IPS-18a (cell line): ENCODE data around the gene RCL1.
A peak's percentile ranks its signal among the peaks of the same experiment; 100 is the strongest.
"Not testable (repeated sequence)": the region's sequence is repeated elsewhere in the genome, so short reads cannot be mapped to it uniquely, and the experiment has no call there.

Experiments used
- H3K27ac ChIP-seq: one replicate; pipeline ENCODE4 v1.5.1; 2013; ENCODE audit warnings: low read length
- H3K27me3 ChIP-seq: one replicate; pipeline ENCODE4 v1.6.1; 2013; ENCODE audit warnings: mild to moderate bottlenecking, low read length; ENCODE audit not compliant: control insufficient read depth, insufficient read depth
- H3K36me3 ChIP-seq: one replicate; pipeline ENCODE4 v1.6.1; 2013; ENCODE audit warnings: low read depth, low read length; ENCODE audit not compliant: control insufficient read depth
- H3K4me1 ChIP-seq: one replicate; pipeline ENCODE4 v1.6.1; 2013; ENCODE audit warnings: low read depth, low read length; ENCODE audit not compliant: control insufficient read depth
- H3K4me3 ChIP-seq: one replicate; pipeline ENCODE4 v1.5.1; 2013; ENCODE audit warnings: low read length
- H3K9ac ChIP-seq: one replicate; pipeline ENCODE4 v1.6.1; 2013; ENCODE audit warnings: mild to moderate bottlenecking, low read length, moderate library complexity
- H3K9me3 ChIP-seq: one replicate; pipeline ENCODE4 v1.6.1; 2013; ENCODE audit warnings: low read depth, low read length; ENCODE audit not compliant: control insufficient read depth

The RCL1 gene, protein sequence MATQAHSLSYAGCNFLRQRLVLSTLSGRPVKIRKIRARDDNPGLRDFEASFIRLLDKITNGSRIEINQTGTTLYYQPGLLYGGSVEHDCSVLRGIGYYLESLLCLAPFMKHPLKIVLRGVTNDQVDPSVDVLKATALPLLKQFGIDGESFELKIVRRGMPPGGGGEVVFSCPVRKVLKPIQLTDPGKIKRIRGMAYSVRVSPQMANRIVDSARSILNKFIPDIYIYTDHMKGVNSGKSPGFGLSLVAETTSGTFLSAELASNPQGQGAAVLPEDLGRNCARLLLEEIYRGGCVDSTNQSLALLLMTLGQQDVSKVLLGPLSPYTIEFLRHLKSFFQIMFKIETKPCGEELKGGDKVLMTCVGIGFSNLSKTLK

GRCh38 chr9:4792572-4793458 lies at the start of gene RCL1:
Gene RCL1, plus strand, starts transcription at chr9:4792944. Its CDS starts 148 bp downstream, at chr9:4793092.
- Histone ChIP-seq H3K9me3 (no peaks in the 10 kb centered on the region), H3K9ac (peak within 1 kb of the TSS; percentile 78), H3K27ac (peak within 1 kb of the TSS; percentile 4), H3K4me3 (peak within 1 kb of the TSS; percentile 79), H3K27me3 (peaks cover 4% of the 10 kb centered on the region), H3K4me1 (peaks cover 11% of the 10 kb centered on the region), H3K36me3 (no peaks in the 10 kb centered on the region)

- Histone ChIP-seq H3K27ac (no peak overlapping the region), H3K4me3 (no peak overlapping the region), H3K9ac (no peak overlapping the region)
These were observed 49.4 kb upstream of the RCL1 start for GRCh38 chr9:4743131-4743875.

DNA sequence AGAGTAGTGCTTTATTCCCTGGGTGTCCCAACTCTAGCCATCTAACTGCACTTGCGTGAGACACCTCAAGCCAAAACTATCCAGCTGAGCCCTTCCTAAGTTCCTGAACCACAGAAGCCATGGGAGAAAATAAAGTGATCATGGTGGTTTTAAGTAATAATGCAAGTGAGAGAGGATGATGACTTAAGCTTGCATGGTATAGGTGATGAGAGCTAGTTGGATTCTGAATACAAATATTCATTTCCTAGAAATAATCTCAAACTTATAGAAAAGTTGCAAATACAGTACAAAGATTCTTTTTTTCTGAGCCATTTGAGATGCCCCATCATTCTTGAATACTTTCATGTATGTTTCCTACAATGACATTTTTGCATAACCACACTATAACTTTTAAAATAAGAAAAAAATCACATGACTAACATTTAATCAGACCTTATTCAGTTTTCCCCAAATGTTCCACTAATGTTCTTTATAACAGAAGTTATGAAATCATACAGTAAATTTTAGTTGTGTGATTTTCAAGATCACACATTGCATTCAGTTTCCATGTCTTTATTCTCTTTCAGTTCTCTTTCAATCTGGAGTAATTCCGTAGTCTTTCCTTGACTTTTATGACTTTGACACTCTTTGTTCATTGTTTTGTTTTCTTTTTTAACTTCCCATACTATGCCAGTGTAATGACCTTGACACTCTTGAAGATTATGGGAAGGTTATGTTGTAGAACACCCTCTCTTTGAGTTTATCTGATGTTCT lies 46.3 kb upstream of the RCL1 start:
- H3K27me3 ChIP-seq = no peaks in the 10 kb centered on the region
- H3K9ac ChIP-seq = no peak overlapping the region
- H3K36me3 ChIP-seq = no peaks in the 10 kb centered on the region

More at GRCh38 chr9:4743131-4743875, 49.4 kb upstream of the RCL1 start:
- Histone ChIP-seq H3K9me3 (no peaks in the 10 kb centered on the region), H3K36me3 (no peaks in the 10 kb centered on the region), H3K27me3 (no peaks in the 10 kb centered on the region), H3K4me1 (peaks cover 12% of the 10 kb centered on the region)

DNA sequence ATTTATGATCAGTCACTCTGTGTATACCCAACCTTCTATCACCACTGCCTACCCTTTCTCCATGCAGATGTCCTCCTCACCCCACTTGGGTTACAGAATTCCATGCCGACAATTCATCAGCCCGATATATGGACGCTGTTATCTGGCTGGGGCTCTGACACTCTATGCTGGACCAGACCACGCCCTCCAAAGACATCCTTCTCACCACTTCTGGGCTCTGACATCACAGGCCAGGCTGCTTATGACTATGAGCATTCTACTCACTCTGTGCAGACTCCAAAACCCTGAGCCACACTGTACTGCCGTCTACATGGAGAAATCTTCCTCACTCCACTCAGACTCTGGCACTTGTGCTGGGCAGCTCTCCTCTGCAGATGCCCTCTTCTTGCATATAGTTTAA lies 44.1 kb upstream of the RCL1 start:
- no peak overlapping the region for H3K27ac ChIP-seq
- no peaks in the 10 kb centered on the region for H3K9me3 ChIP-seq
- H3K27me3 ChIP-seq = no peaks in the 10 kb centered on the region
- H3K9ac ChIP-seq = no peak overlapping the region
- H3K4me3 ChIP-seq = no peak overlapping the region
- H3K36me3 ChIP-seq = no peaks in the 10 kb centered on the region
- H3K4me1 ChIP-seq = no peaks in the 10 kb centered on the region

More for the DNA sequence above, 46.3 kb upstream of the RCL1 start:
- no peak overlapping the region for H3K27ac ChIP-seq
- no peak overlapping the region for H3K4me3 ChIP-seq
- H3K9me3 ChIP-seq = no peaks in the 10 kb centered on the region
- H3K4me1 ChIP-seq = peaks cover 12% of the 10 kb centered on the region

GRCh38 chr9:4750023-4750673 lies 42.6 kb upstream of the RCL1 start:
- Histone ChIP-seq H3K27ac (no peak overlapping the region), H3K4me1 (no peaks in the 10 kb centered on the region), H3K4me3 (no peak overlapping the region), H3K9ac (no peak overlapping the region), H3K27me3 (no peaks in the 10 kb centered on the region), H3K36me3 (no peaks in the 10 kb centered on the region), H3K9me3 (no peaks in the 10 kb centered on the region)

GRCh38 chr9:4754530-4754929 lies 38.2 kb upstream of the RCL1 start:
- not testable (repeated sequence) for H3K9me3 ChIP-seq, H3K27me3 ChIP-seq, H3K9ac ChIP-seq, H3K4me3 ChIP-seq, H3K36me3 ChIP-seq, H3K4me1 ChIP-seq, H3K27ac ChIP-seq

- Histone ChIP-seq H3K27me3 (no peaks in the 10 kb centered on the region), H3K4me3 (no peak overlapping the region), H3K9ac (no peak overlapping the region), H3K4me1 (no peaks in the 10 kb centered on the region), H3K36me3 (no peaks in the 10 kb centered on the region), H3K9me3 (no peaks in the 10 kb centered on the region), H3K27ac (no peak overlapping the region)
These were observed 37.6 kb upstream of the RCL1 start for GRCh38 chr9:4755026-4755609.

- Histone ChIP-seq H3K4me1 (no peaks in the 10 kb centered on the region), H3K27ac (no peak overlapping the region), H3K27me3 (no peaks in the 10 kb centered on the region), H3K36me3 (no peaks in the 10 kb centered on the region), H3K4me3 (no peak overlapping the region), H3K9me3 (no peaks in the 10 kb centered on the region), H3K9ac (no peak overlapping the region)
These were observed 36.3 kb upstream of the RCL1 start for GRCh38 chr9:4756420-4756819.

DNA sequence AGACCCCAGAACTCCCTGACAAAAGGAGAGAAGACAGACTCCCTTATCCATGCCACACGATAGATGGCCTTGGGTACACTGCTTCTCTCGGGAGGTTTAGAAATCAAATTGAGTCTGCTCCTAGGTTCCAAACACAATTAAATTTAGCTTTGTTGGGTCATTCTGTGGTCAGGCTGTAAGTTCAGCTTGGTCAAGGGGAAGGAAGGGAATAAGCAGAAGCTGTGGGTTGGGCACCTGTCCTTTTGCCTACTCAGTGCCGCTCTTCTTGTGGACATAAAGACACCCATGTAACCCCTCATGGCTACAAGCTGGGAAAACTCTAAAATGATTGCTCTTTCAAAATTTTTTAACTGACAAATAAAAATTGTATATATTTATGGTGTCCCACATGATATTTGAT lies 32.6 kb upstream of the RCL1 start:
- Histone ChIP-seq H3K4me3 (no peak overlapping the region), H3K9ac (no peak overlapping the region), H3K9me3 (no peaks in the 10 kb centered on the region), H3K4me1 (peaks cover 8% of the 10 kb centered on the region), H3K36me3 (no peaks in the 10 kb centered on the region), H3K27me3 (no peaks in the 10 kb centered on the region), H3K27ac (no peak overlapping the region)

DNA sequence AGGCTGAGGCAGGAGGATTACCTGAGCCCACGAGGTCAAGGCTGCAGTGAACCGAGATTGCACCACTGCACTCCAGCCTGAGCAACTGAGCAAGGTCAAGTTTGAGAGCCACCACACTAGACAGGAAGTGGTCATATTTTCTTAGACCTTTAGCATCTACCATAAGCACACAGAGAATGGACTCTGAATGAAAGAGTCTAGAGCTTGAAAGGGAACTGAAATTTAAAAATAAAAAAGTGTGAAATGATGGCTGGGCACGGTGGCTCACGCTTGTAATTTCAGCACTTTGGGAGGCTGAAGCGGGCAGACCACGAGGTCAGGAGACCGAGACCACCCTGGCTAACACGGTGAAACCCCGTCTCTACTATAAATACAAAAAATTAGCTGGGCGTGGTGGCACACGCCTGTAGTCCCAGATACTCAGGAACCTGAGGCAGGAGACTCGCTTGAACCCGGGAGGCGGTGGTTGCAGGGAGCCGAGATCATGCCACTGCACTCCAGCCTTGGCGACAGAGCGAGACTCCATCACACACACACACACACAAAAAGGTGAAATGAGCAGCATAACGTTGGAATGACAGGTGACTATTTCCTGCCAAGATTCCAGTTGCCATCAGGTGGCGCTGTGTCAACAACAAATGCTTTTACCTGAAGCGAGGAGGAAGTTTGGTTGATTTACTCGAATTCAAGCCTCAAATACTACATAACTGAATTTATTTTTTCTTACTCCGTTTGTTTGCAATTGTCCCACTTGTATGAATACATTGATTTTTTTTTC lies 30.4 kb upstream of the RCL1 start:
- Histone ChIP-seq H3K4me1 (peaks cover 8% of the 10 kb centered on the region), H3K9me3 (no peaks in the 10 kb centered on the region), H3K27ac (no peak overlapping the region), H3K9ac (no peak overlapping the region), H3K36me3 (no peaks in the 10 kb centered on the region), H3K27me3 (no peaks in the 10 kb centered on the region), H3K4me3 (peak overlapping the region; percentile 24)
